Brain microvascular endothelial cell (primary cell): ENCODE data around the gene GON7.

ENCODE experiments used
- DNase-seq: peaks from one replicate; pipeline ENCODE4 v3.0.0-alpha.2; 2020
- H3K27ac ChIP-seq: fragments of 250-450 bp; sonication (Bioruptor Pico); 2 replicates; pipeline ENCODE4 v1.5.1; 2020; ENCODE audit warnings: mild to moderate bottlenecking, moderate library complexity
- H3K27me3 ChIP-seq: fragments of 250-450 bp; sonication (Bioruptor Pico); replicated peaks from 2 replicates; pipeline ENCODE4 v1.5.1; 2020; ENCODE audit warnings: mild to moderate bottlenecking
- H3K36me3 ChIP-seq: fragments of 250-450 bp; sonication (Bioruptor Pico); replicated peaks from 2 replicates; pipeline ENCODE4 v1.5.1; 2020; ENCODE audit warnings: mild to moderate bottlenecking
- H3K4me3 ChIP-seq: 2 replicates; pipeline ENCODE4 v1.5.1; 2011; ENCODE audit warnings: low read depth, mild to moderate bottlenecking, control low read depth, low read length, moderate library complexity
- in situ Hi-C: cut with HindIII; loops from 2 replicates; pipeline ENCODE4 v1.10.0; 2017; ENCODE audit warnings: low sequenced_read_pairs, low pct_ligation_motif_present
- TF ChIP-seq, protein P1 (sequence below): IDR thresholded peaks from 2 replicates; pipeline ENCODE4 v1.5.1; 2011; ENCODE audit warnings: low read depth, mild to moderate bottlenecking, moderate library complexity, low read length, control low read depth, inconsistent platforms; ENCODE audit errors: missing control alignments

The GON7 gene

GRCh38 chr14:93228550-93228949 lies 21.7 kb upstream of the GON7 start:
- Histone ChIP-seq H3K27ac (no peak overlapping the region), H3K4me3 (no peak overlapping the region), H3K36me3 (no peaks in the 10 kb centered on the region), H3K27me3 (no peaks in the 10 kb centered on the region)
- in situ Hi-C loops = no loop called here
- no peak for DNase-seq
- TF ChIP-seq, protein P1, sequence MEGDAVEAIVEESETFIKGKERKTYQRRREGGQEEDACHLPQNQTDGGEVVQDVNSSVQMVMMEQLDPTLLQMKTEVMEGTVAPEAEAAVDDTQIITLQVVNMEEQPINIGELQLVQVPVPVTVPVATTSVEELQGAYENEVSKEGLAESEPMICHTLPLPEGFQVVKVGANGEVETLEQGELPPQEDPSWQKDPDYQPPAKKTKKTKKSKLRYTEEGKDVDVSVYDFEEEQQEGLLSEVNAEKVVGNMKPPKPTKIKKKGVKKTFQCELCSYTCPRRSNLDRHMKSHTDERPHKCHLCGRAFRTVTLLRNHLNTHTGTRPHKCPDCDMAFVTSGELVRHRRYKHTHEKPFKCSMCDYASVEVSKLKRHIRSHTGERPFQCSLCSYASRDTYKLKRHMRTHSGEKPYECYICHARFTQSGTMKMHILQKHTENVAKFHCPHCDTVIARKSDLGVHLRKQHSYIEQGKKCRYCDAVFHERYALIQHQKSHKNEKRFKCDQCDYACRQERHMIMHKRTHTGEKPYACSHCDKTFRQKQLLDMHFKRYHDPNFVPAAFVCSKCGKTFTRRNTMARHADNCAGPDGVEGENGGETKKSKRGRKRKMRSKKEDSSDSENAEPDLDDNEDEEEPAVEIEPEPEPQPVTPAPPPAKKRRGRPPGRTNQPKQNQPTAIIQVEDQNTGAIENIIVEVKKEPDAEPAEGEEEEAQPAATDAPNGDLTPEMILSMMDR = no peak

DNA sequence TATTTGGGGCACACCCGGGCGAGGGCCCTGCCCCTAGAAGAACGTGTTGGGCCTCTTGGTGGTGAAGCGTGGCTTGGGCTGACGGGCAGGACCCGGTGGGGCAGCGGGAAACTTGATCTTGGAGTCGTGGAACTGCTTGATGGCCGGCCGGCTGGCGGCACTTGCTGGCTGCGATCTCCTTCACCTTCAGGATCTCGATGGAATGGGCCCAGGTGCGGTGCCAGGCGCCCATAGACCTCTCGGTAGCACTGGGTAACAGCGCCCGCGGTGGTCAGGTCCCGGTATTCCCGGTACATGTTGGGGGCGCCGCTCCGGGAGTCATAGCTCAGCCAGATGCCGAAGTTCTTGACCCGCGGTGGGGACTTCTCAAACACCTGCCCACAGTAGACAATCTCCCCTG lies 16.7 kb upstream of the GON7 start:
- no peak overlapping the region for H3K27ac ChIP-seq
- in situ Hi-C loops = no loop called here
- peaks cover 2% of the 10 kb centered on the region for H3K36me3 ChIP-seq
- TF ChIP-seq, protein P1 = no peak
- no peaks in the 10 kb centered on the region for H3K27me3 ChIP-seq
- no peak overlapping the region for H3K4me3 ChIP-seq
- no peak for DNase-seq

GRCh38 chr14:93220509-93220908 lies 13.6 kb upstream of the GON7 start:
- in situ Hi-C loops = no loop called here

GRCh38 chr14:93219103-93219726 lies 12.3 kb upstream of the GON7 start:
- in situ Hi-C loops = no loop called here
- TF ChIP-seq, protein P1 = peak; percentile 75
- Histone ChIP-seq H3K27ac (no peak overlapping the region), H3K36me3 (peaks cover 10% of the 10 kb centered on the region), H3K27me3 (no peaks in the 10 kb centered on the region), H3K4me3 (no peak overlapping the region)
- DNase-seq = peak; percentile 46

More at GRCh38 chr14:93220509-93220908, 13.6 kb upstream of the GON7 start:
- no peak overlapping the region for H3K4me3 ChIP-seq
- H3K27ac ChIP-seq = no peak overlapping the region
- TF ChIP-seq, protein P1 = no peak
- no peak for DNase-seq
- H3K36me3 ChIP-seq = peaks cover 5% of the 10 kb centered on the region
- no peaks in the 10 kb centered on the region for H3K27me3 ChIP-seq

DNA sequence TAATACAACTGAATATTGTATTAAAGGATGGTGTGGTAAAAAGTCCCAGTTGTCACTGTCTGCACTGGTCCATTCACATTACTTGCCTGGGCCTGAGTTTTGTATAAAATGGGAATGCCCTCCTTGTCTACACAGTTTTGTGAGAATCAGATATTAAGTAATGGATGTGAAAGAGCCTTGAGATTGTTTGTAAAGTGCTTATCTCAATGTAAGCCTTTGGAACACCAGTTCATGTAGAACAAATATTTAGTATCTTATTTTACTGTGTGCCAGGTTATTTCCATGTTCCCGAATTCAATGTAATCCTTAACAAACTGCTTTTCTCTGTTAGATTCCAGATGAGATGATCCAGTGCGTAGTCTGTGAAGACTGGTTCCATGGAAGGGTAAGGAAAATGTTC lies 7.7 kb upstream of the GON7 start:
- TF ChIP-seq, protein P1 = no peak
- Histone ChIP-seq H3K27me3 (no peaks in the 10 kb centered on the region), H3K36me3 (peaks cover 12% of the 10 kb centered on the region), H3K4me3 (no peak overlapping the region), H3K27ac (no peak overlapping the region)
- in situ Hi-C loops = no loop called here
- no peak for DNase-seq

DNA sequence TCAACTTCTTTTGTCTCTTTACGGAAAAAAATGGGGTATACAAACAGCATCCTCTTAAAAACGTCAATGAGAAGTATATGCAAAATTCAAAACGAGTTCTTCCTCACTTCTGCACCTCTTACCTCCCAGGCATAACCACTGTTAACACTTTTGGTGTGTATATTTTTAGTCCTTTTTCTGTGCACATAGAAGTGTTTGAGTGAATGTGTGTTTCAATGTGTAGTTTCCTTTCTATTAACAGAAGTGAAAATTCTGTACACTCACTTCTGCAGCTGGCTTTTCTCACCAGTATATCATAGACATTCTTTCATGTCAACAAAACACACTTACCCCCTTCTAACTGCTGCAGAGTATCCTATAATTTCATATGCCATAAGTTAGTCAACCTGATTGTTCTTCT lies 5.6 kb upstream of the GON7 start:
- TF ChIP-seq, protein P1 = no peak
- in situ Hi-C loops = no loop called here
- no peak overlapping the region for H3K27ac ChIP-seq
- H3K4me3 ChIP-seq = no peak overlapping the region
- no peak for DNase-seq
- H3K27me3 ChIP-seq = no peaks in the 10 kb centered on the region
- peaks cover 8% of the 10 kb centered on the region for H3K36me3 ChIP-seq
